Measurements from ENCODE around the gene PAQR5.
A peak's percentile ranks its signal among the peaks of the same experiment; 100 is the strongest.

PAQR5 gene

DNA sequence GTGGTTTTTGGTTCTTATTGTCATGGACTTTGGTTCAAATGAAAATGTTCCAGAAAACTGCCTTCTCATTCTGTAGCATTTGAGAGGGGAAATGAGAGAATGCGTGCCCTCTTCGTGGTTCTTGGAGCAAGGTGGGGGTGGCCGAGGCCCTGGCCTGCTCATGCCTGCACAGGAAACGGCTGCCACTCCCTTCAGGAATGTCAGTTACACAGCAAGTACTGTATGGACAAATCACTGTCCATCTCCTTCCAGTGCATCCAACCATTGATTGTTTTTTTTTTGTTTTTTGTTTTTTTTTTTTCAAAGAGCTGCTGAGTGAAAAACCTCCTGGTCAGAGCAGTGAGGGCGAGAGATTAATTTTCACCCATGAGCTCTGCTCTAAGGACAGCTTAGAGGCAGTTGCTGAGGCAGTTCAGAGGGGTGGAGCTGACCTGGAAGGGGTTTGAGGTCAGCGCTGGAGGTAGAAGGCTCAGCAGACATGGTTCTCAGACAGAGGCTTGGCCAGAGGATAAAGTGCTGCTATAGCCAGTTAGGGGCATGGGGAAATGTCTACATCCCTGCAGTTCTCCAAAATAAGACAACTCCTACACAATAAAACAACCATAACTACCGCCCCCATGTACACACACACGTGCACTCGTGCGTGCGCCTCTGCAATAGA is 95.2 kb downstream of the PAQR5 start:
- TF ChIP-seq, protein P1, sequence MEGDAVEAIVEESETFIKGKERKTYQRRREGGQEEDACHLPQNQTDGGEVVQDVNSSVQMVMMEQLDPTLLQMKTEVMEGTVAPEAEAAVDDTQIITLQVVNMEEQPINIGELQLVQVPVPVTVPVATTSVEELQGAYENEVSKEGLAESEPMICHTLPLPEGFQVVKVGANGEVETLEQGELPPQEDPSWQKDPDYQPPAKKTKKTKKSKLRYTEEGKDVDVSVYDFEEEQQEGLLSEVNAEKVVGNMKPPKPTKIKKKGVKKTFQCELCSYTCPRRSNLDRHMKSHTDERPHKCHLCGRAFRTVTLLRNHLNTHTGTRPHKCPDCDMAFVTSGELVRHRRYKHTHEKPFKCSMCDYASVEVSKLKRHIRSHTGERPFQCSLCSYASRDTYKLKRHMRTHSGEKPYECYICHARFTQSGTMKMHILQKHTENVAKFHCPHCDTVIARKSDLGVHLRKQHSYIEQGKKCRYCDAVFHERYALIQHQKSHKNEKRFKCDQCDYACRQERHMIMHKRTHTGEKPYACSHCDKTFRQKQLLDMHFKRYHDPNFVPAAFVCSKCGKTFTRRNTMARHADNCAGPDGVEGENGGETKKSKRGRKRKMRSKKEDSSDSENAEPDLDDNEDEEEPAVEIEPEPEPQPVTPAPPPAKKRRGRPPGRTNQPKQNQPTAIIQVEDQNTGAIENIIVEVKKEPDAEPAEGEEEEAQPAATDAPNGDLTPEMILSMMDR (IDR thresholded peaks at IDR 0.05; ENCODE audit: extremely low read depth, insufficient read depth, missing control alignments) = no peak
- DNase-seq (ENCODE audit: low spot score) = no peak

DNA sequence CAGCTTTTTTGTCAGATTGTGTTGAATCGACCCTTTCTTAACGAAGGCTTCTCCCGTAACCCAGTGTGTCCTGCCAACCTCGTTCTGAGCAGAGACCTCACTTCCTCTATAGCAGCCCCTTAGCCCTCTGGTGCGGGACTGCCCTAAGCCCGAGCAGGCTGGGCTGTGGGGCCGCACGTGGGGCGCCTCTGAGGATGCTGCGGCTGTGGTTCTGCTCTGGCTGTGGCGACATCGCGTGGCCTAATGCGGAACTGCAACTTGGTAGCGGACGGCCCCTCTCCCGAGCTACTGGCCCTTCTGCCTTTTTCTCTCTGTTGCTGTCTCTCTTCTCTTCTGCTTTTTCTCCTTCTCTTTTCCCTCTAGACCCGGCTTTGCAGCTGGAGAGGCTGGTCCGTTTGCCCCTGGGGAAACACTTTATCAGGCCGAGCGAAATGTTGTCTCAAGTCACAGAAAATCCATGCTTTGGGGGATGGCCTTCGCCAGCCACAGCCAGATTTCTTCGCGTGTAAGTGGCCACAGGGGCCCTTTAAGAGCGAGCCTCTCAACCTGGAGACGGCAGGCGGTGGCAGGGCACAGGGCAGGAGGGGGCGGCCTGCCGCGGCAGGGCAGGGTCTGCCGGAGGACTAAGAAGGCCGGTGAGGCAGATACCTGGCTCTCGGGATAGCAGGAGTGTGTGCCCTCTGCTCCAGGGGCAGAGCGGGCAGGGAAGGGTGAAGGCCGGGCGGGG is 96.0 kb downstream of the PAQR5 start:
- TF ChIP-seq, protein P1 (IDR thresholded peaks at IDR 0.05; ENCODE audit: extremely low read depth, insufficient read depth, missing control alignments) = peak; percentile 97
- in situ Hi-C loops (cut with MboI; ENCODE audit: low pct_unique_long_range_greater_than_20kb, low sequenced_read_pairs, unreplicated experiment) = loop anchor here (25.0 kb wide), 1 partner anchor 332 kb away; no protein-coding TSS in a partner anchor
- peak; percentile 90 for DNase-seq (ENCODE audit: low spot score)

More for the DNA sequence above, 95.2 kb downstream of the PAQR5 start:
- in situ Hi-C loops (cut with MboI; ENCODE audit: low pct_unique_long_range_greater_than_20kb, low sequenced_read_pairs, unreplicated experiment) = loop anchor here (25.0 kb wide), 1 partner anchor 332 kb away; no protein-coding TSS in a partner anchor

DNA sequence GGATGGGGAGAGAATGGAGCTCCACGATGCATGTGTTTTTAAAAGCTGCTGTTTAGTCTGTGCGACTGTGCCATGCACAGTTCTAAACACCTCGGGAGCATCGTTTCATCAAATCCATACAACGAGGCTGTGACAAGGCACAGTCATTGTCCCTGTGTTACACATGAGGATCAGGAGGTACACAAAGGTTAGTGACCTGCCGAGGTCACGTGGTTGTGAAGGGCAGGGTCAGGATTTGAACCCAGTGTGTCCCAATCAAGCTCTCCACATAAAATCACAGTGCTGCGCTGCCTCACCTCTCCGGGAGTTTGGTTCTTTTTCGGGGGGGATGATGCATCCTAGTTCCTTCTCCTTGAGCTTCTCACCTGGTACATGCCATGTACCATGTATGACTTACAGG is 96.7 kb downstream of the PAQR5 start:
- no peak for DNase-seq (ENCODE audit: low spot score)
- TF ChIP-seq, protein P1 (IDR thresholded peaks at IDR 0.05; ENCODE audit: extremely low read depth, insufficient read depth, missing control alignments) = no peak
- in situ Hi-C loops (cut with MboI; ENCODE audit: low pct_unique_long_range_greater_than_20kb, low sequenced_read_pairs, unreplicated experiment) = loop anchor here (25.0 kb wide), 1 partner anchor 333 kb away; no protein-coding TSS in a partner anchor

DNA sequence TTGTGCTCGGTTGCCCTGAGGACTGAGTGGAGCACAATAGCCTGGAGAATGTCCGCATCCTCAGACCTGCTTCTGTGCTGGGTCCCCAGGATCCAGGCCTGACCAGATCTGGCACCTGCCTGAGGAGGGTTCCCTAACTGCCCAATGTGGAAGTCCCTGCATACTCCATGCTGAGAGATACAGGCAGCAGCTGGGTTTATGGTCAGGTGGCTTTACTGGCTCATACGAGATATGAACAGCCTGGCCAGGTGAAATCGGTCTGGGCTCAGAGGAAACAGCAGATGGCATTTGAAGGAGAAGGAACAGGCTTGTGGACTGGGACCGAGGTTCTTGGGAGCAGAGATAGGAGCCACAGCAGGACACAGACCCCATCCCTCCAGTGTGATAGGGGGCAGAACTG is 97.3 kb downstream of the PAQR5 start:
- TF ChIP-seq, protein P1 (IDR thresholded peaks at IDR 0.05; ENCODE audit: extremely low read depth, insufficient read depth, missing control alignments) = no peak
- in situ Hi-C loops (cut with MboI; ENCODE audit: low pct_unique_long_range_greater_than_20kb, low sequenced_read_pairs, unreplicated experiment) = loop anchor here (25.0 kb wide), 1 partner anchor 334 kb away; no protein-coding TSS in a partner anchor
- DNase-seq (ENCODE audit: low spot score) = no peak

DNA sequence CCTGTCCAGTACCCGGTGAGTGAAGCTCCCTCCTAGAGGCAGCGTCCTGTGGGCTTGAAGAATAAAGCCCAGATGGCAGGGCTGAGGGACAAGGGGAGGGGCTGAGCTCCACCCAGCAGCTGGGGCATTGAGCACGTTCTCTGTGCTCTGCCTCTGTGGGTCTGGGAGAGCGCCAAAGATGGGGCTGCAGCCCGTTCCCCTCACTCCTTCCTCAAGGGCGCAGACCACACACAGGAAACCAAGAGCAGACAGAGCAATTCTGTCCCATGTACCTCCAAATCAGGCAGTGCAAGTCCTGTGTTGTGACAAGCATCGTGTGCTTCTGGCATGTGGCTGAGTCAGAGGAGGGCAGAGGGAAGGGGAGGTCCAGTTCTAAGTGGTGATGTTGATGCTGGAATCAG is 99.8 kb downstream of the PAQR5 start:
- DNase-seq (ENCODE audit: low spot score) = no peak
- in situ Hi-C loops (cut with MboI; ENCODE audit: low pct_unique_long_range_greater_than_20kb, low sequenced_read_pairs, unreplicated experiment) = loop anchor here (25.0 kb wide), 1 partner anchor 336 kb away; no protein-coding TSS in a partner anchor
- TF ChIP-seq, protein P1 (IDR thresholded peaks at IDR 0.05; ENCODE audit: extremely low read depth, insufficient read depth, missing control alignments) = no peak

DNA sequence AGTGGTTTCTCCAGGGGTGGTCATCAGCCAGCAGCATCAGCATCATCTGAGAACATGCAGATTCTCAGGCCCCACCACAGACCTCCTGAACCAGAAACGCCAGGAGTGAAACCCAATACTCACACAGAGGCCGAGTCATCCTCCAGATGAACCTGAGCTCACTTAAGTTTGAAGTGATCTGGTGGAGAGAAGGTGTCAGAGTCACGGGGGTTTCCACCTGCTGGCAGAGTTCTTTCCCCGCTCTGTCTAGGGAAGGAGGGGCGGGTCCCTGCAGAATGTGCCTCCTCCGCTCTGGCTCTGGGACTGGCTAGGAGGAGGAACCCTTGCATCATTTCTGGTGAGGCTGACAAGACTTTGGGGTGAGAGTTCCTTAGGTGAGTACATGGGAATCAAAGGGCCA is 102.1 kb downstream of the PAQR5 start:
- in situ Hi-C loops (cut with MboI; ENCODE audit: low pct_unique_long_range_greater_than_20kb, low sequenced_read_pairs, unreplicated experiment) = no loop called here
- no peak for DNase-seq (ENCODE audit: low spot score)
- TF ChIP-seq, protein P1 (IDR thresholded peaks at IDR 0.05; ENCODE audit: extremely low read depth, insufficient read depth, missing control alignments) = no peak
